Measurements from ENCODE around the gene CCR7. TPM values are rescaled to one million over a fixed set of nuclear protein-coding genes. Genes with fewer than 3 reads are reported as not detected.

Gene CCR7
- total and polyA plus RNA-seq, 2 of the 13 experiments (the other 11 are each of a cell fraction or from before 2014, with no cell fraction given) = 0.04 to 0.53 TPM

DNA sequence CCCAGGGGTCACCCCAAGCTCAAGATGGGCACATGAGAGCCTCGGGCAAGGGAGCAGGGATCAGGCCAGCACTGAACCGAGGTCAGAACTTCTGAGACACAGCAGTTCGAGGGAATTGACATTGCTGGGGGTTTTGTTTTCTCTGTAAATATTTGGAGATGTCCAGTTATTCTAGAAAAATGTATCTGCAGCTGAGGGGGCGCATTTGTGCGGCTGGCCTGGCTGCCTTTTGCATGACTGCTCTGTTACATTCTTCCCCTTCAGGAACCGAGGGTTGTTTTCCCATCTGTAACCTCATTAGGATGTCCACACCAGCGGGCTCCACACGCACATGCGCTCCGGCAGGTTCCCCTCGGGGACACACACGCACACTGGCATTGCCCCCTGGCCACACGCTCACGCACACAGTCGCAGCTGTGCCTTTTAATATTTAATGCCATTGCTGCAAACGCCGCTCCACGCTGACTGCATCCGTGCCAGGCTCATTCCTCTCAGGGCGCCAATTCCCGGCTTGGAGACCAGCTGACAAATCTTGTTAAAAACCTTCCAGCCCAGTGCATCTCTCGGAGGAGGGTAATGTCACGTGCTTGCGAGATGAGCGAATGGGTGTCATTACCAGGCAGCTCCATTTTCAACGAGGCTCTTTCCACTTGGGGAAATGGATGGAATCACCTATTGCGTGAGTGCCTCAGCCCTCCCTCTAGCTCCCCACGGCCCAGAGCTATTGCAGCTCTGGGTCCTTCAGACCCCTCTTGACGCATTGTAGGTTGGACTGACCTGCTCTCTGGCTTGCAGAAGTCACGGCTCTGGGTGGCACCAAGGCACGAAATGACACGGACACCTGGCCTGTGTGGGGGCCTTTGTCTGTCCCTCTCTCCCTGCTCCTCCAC is 13.1 kb downstream of the CCR7 start (continued):
- TF ChIP-seq SKIL (CRISPR knock-in tag; IDR thresholded peaks at IDR 0.05; ENCODE audit: borderline replicate concordance) (peak; percentile 86; the same call in 1 of the 2 replicates), HMG20B (CRISPR knock-in tag; conservative IDR thresholded peaks at IDR 0.05) (peak; percentile 86), REST (IDR thresholded peaks at IDR 0.05; ENCODE audit: borderline replicate concordance in 1 of 2, low read depth in 1 of 2, low read length in 2 of 2) (peak in 1 of 2 experiments; percentile 70; a peak in 2 of 4 replicates), ZNF143 (CRISPR knock-in tag; IDR thresholded peaks at IDR 0.05) (no peak), NR2C2 (CRISPR knock-in tag; IDR thresholded peaks at IDR 0.05; ENCODE audit: borderline replicate concordance) (0 out of 2 replicates have a peak, but pooled peaks have one; percentile 15), TEAD3 (CRISPR knock-in tag; optimal IDR thresholded peaks at IDR 0.05; ENCODE audit: borderline replicate concordance) (peak; percentile 97), SMAD9 (CRISPR knock-in tag; IDR thresholded peaks at IDR 0.05) (no peak), SNAI1 (CRISPR knock-in tag; IDR thresholded peaks at IDR 0.05; ENCODE audit: borderline replicate concordance) (peak; percentile 87; the same call in 1 of the 2 replicates), SOX5 (CRISPR knock-in tag; IDR thresholded peaks at IDR 0.05; ENCODE audit: borderline replicate concordance) (peak; percentile 74; the same call in 1 of the 2 replicates), ZBTB33 (CRISPR knock-in tag; IDR thresholded peaks at IDR 0.05) (peak; percentile 38; the same call in 1 of the 2 replicates), SOX6 (IDR thresholded peaks at IDR 0.05) (no peak), SOX6 (CRISPR knock-in tag; IDR thresholded peaks at IDR 0.05) (peak; percentile 92), ZNF746 (CRISPR knock-in tag; IDR thresholded peaks at IDR 0.05) (peak; percentile 77; the same call in 1 of the 2 replicates), BRCA1 (CRISPR knock-in tag; IDR thresholded peaks at IDR 0.05) (no peak), SP4 (CRISPR knock-in tag; IDR thresholded peaks at IDR 0.05) (no peak; the same call in 1 of the 2 replicates), PRPF4 (IDR thresholded peaks at IDR 0.05; ENCODE audit: low read depth, low read length, poor library complexity, severe bottlenecking) (no peak), ZNF317 (CRISPR knock-in tag; IDR thresholded peaks at IDR 0.05) (peak; percentile 76; the same call in 1 of the 2 replicates), ISL2 (CRISPR knock-in tag; IDR thresholded peaks at IDR 0.05) (peak; percentile 94), SPEN (CRISPR knock-in tag; IDR thresholded peaks at IDR 0.05; ENCODE audit: low read depth) (peak; percentile 76; the same call in 1 of the 2 replicates), SIN3A (IDR thresholded peaks at IDR 0.05; ENCODE audit: borderline replicate concordance, low read depth, low read length) (0 out of 2 replicates have a peak, but pooled peaks have one; percentile 32)
